ENCODE results near the gene FGF8.

FGF8 gene

GRCh38 chr10:101775273-101776160 is at the start of gene FGF8:
Gene FGF8 (minus strand): TSS chr10:101776114. CDS start chr10:101775900, 214 bp downstream.
- Mint-ChIP-seq H3K9me3 (no peaks in the 10 kb centered on the region), H3K27ac (no peak within 1 kb of the TSS), H3K4me3 (peak within 1 kb of the TSS; percentile 59), H3K4me1 (peaks cover 44% of the 10 kb centered on the region), H3K36me3 (no peaks in the 10 kb centered on the region)
- DNase-seq (ENCODE audit: low spot score in 2 of 2) (no peak), ATAC-seq (no peak)

DNA sequence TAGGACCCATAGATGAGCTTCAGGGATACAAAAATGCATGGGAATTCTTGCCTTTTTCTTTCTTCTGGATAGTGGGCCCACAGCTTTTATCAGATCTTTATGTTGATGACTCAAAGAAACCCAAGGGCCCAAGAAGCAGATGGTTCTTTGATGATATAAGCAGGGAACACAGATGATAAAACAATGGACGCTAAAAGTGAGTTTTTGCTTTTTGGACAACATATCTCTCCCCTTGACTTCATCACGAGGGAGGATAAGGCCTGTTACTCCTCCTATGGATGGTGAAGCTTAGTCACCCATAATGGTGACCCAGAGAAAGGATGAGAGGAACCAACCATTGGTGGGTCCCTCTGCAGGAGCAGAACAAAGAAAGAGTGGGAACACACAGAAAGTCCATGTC is 48.8 kb upstream of the FGF8 start:
- no peak for DNase-seq (ENCODE audit: low spot score in 2 of 2)

GRCh38 chr10:101818872-101819633 is 43.1 kb upstream of the FGF8 start:
- Mint-ChIP-seq H3K27ac (peak overlapping the region; percentile 99), H3K9me3 (no peaks in the 10 kb centered on the region), H3K36me3 (peaks cover 48% of the 10 kb centered on the region), H3K4me3 (peak overlapping the region; percentile 94), H3K4me1 (peaks cover 37% of the 10 kb centered on the region)
- peak; percentile 63 for ATAC-seq
- no peak for DNase-seq (ENCODE audit: low spot score in 2 of 2)

More for the DNA sequence above, 48.8 kb upstream of the FGF8 start:
- Mint-ChIP-seq H3K4me3 (no peak overlapping the region), H3K36me3 (no peaks in the 10 kb centered on the region), H3K4me1 (peaks cover 21% of the 10 kb centered on the region), H3K27ac (no peak overlapping the region), H3K9me3 (no peaks in the 10 kb centered on the region)
- ATAC-seq = no peak

DNA sequence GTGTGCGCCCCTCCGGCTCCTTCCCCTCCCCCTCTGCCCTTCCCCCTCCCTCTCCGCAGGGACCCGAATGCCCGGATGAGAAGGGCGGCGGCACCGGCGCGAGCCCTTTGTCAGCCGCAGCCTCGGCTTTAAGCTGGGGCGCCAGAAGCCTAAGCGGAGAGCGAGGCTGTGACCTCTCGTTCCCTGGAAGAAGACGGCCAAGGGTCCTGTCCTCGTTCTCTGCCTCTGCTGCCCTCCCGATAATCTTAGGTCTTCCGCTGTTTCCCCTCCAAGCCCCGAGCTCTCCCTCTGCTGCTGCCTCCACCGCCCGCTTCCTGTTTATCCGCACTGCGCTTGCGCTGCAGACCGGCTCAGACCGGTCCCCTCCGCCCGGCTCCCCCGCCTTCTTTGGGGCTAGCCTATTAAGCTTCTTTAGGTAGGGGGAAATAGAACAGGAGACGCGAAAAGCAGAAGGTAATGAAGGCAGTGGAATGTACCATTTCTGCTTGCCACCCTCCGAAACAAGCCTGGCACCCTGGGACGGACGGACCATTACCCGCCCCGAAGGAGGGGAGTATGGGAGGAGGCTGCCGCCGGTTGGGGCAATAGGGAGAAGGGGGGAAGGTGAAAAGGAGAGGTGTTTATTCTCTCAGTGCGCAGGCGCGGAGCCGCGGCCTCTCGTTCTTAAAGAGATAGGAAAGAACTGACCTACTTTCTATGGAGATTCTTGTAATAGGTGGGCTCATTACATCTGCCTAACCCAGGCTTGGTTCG is 42.4 kb upstream of the FGF8 start, which contains the start of gene OGA:
Gene OGA, minus strand, starts transcription at position 326 of the 753 bp plus-strand sequence. CDS start 422 bp downstream, outside the sequence.
- Mint-ChIP-seq H3K36me3 (peaks cover 55% of the 10 kb centered on the region), H3K4me3 (peak within 1 kb of the TSS; percentile 94), H3K27ac (peak within 1 kb of the TSS; percentile 99), H3K9me3 (no peaks in the 10 kb centered on the region), H3K4me1 (peaks cover 43% of the 10 kb centered on the region)
- peak; percentile 95 for ATAC-seq
- DNase-seq (ENCODE audit: low spot score in 2 of 2) = peak; percentile 89 to 98

GRCh38 chr10:101817337-101818118 is 41.6 kb upstream of the FGF8 start:
- DNase-seq (ENCODE audit: low spot score in 2 of 2) (no peak), ATAC-seq (peak; percentile 33)
- peak overlapping the region; percentile 99 for H3K27ac Mint-ChIP-seq
- H3K4me3 Mint-ChIP-seq = peak overlapping the region; percentile 94
- no peaks in the 10 kb centered on the region for H3K9me3 Mint-ChIP-seq
- H3K36me3 Mint-ChIP-seq = peaks cover 63% of the 10 kb centered on the region
- peaks cover 47% of the 10 kb centered on the region for H3K4me1 Mint-ChIP-seq

DNA sequence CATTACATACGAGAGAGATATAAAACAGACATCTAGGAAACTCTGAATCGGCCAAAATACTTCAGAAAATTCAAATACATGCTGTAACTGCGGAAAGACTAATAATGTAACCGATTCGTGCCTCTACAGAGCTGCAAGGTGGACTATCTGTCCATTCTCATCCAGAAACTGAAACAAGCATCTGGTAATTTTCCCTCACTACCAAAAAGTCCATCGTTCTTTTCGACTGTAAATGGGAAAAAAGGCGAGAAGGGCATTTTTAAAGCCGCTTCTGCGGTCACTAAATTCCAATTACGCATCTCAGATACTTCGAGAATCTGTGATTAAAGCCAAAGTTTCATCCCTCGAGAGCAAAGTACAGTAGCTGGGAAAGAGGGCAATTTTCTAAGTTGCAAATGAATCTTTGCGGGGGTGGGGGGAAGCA is 41.0 kb upstream of the FGF8 start:
- DNase-seq (ENCODE audit: low spot score in 2 of 2) (no peak), ATAC-seq (no peak)
- H3K36me3 Mint-ChIP-seq = peaks cover 69% of the 10 kb centered on the region

GRCh38 chr10:101816376-101816775 is 40.5 kb upstream of the FGF8 start:
- peaks cover 75% of the 10 kb centered on the region for H3K36me3 Mint-ChIP-seq

More for the DNA sequence above, 41.0 kb upstream of the FGF8 start:
- Mint-ChIP-seq H3K4me1 (peaks cover 49% of the 10 kb centered on the region), H3K9me3 (no peaks in the 10 kb centered on the region), H3K27ac (peak overlapping the region; percentile 99), H3K4me3 (peak overlapping the region; percentile 94)

GRCh38 chr10:101814466-101815071 is 38.7 kb upstream of the FGF8 start:
- Mint-ChIP-seq H3K27ac (peak overlapping the region; percentile 99), H3K9me3 (no peaks in the 10 kb centered on the region), H3K36me3 (peaks cover 93% of the 10 kb centered on the region), H3K4me1 (peaks cover 35% of the 10 kb centered on the region), H3K4me3 (peak overlapping the region; percentile 94)
- peak; percentile 27 for ATAC-seq
- DNase-seq (ENCODE audit: low spot score in 2 of 2) = no peak

More at GRCh38 chr10:101816376-101816775, 40.5 kb upstream of the FGF8 start:
- Mint-ChIP-seq H3K4me1 (peaks cover 44% of the 10 kb centered on the region), H3K27ac (peak overlapping the region; percentile 99), H3K4me3 (peak overlapping the region; percentile 94), H3K9me3 (no peaks in the 10 kb centered on the region)
- ATAC-seq = no peak
- DNase-seq (ENCODE audit: low spot score in 2 of 2) = no peak

DNA sequence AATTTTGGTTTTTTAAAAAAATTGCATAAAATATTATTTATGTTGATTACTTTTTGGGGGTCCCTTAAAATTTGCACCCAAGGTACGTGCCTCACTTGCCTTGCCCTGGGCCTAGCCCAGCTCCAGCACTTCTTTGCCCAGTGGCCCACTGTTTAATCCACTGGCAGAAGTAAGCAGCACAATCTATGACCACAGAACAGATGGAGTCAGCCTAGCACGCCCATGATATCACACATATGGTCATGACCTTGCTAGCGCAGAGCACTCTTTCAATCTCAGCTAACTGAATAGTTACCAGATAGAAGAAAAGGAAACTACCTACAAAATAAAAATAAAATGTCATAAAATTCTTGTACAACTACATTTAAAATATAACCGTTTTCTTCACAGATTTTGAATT is 36.7 kb upstream of the FGF8 start:
- Mint-ChIP-seq H3K4me1 (peaks cover 23% of the 10 kb centered on the region), H3K9me3 (no peaks in the 10 kb centered on the region), H3K36me3 (peaks cover 98% of the 10 kb centered on the region), H3K27ac (peak overlapping the region; percentile 68), H3K4me3 (no peak overlapping the region)
- ATAC-seq = no peak
- DNase-seq (ENCODE audit: low spot score in 2 of 2) = no peak

GRCh38 chr10:101807158-101807557 is 31.2 kb upstream of the FGF8 start:
- peak overlapping the region; percentile 38 for H3K27ac Mint-ChIP-seq
- H3K9me3 Mint-ChIP-seq = no peaks in the 10 kb centered on the region
- ATAC-seq (no peak), DNase-seq (ENCODE audit: low spot score in 2 of 2) (no peak)
- peaks cover 3% of the 10 kb centered on the region for H3K4me1 Mint-ChIP-seq
- no peak overlapping the region for H3K4me3 Mint-ChIP-seq
- peaks cover 100% of the 10 kb centered on the region for H3K36me3 Mint-ChIP-seq

DNA sequence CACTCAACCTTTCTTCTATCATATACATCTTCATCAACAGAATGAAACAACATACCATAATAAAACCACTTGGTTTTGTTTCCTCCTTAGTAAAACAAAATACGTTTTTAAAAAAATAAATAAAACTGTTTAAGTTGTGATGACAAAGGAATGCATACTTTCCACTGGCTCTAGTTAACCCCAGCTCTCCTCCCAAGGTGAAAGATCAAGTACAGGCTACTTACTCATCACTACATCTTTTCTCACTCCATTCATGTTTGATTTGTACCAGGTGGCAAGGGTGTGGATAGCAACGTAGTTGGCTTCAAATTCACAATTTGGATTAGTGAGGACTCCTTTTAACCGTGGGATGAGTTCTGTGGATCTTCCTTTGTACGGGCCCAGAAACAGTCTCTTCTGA is 27.6 kb upstream of the FGF8 start:
- no peak overlapping the region for H3K4me3 Mint-ChIP-seq
- H3K4me1 Mint-ChIP-seq = peaks cover 22% of the 10 kb centered on the region
- no peak for ATAC-seq
- H3K36me3 Mint-ChIP-seq = peaks cover 100% of the 10 kb centered on the region
- no peak for DNase-seq (ENCODE audit: low spot score in 2 of 2)
- H3K27ac Mint-ChIP-seq = no peak overlapping the region
- no peaks in the 10 kb centered on the region for H3K9me3 Mint-ChIP-seq

DNA sequence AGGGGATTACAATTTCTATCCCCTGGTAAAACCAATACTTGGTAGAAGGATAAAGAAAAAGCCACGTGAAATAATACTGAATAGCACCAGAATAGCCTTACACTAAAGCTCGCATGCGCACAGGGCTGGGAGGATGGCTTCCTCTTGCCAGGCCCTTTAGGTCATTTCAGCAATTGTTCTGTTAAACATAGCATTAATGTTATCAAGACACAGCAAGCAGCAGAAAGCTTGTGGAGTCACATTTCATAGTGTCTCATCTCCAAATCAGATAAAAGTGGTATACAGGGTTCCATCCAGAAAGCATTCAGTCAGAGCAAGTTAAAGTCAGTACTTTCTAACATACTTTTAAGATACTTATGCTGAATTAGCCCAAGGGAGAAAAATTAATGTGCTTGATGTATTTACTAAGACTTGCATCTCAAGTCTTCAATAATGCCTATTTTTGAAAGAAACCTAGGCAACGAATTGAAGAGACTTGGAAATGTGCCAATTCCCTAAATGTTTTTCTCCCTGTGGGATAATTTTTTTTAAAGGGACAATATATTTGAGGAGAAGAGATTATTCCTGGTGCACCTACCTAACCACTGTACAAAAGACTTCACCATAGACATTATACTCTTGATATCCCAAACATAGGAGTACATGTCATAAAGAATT is 21.6 kb upstream of the FGF8 start:
- peaks cover 22% of the 10 kb centered on the region for H3K4me1 Mint-ChIP-seq
- no peaks in the 10 kb centered on the region for H3K9me3 Mint-ChIP-seq
- H3K4me3 Mint-ChIP-seq = no peak overlapping the region
- DNase-seq (ENCODE audit: low spot score in 2 of 2) = no peak
- peak overlapping the region; percentile 20 for H3K27ac Mint-ChIP-seq
- no peak for ATAC-seq
- H3K36me3 Mint-ChIP-seq = peaks cover 100% of the 10 kb centered on the region

- H3K9me3 Mint-ChIP-seq = no peaks in the 10 kb centered on the region
- H3K27ac Mint-ChIP-seq = no peak overlapping the region
- no peaks in the 10 kb centered on the region for H3K4me1 Mint-ChIP-seq
- peaks cover 100% of the 10 kb centered on the region for H3K36me3 Mint-ChIP-seq
- H3K4me3 Mint-ChIP-seq = no peak overlapping the region
- ATAC-seq (no peak), DNase-seq (ENCODE audit: low spot score in 2 of 2) (no peak)
Observed at GRCh38 chr10:101793526-101793925, 17.6 kb upstream of the FGF8 start.

Measured in stimulated activated effector memory CD8-positive, alpha-beta T cell treated with anti-CD3 and anti-CD28 coated beads, Interleukin-12 subunit alpha, Interleukin-12 subunit beta, amount 100 ng/mL, for 72 hours (primary cell).